GM21360 (cell line): Measurements from ENCODE around the gene IFT25.
"Not testable (repeated sequence)": the region's sequence is repeated elsewhere in the genome, so short reads cannot be mapped to it uniquely, and the experiment has no call there.

Experiments used
- ATAC-seq: cut with Tn5 transposase; IDR thresholded peaks from one replicate; pipeline ENCODE4 v1.9.1; 2021; ENCODE audit warnings: mild to moderate bottlenecking, moderate library complexity; ENCODE audit not compliant: unreplicated experiment

The IFT25 gene

GRCh38 chr1:53890522-53890941, 55.0 kb downstream of the IFT25 start:
- peak; percentile 18 for ATAC-seq

DNA sequence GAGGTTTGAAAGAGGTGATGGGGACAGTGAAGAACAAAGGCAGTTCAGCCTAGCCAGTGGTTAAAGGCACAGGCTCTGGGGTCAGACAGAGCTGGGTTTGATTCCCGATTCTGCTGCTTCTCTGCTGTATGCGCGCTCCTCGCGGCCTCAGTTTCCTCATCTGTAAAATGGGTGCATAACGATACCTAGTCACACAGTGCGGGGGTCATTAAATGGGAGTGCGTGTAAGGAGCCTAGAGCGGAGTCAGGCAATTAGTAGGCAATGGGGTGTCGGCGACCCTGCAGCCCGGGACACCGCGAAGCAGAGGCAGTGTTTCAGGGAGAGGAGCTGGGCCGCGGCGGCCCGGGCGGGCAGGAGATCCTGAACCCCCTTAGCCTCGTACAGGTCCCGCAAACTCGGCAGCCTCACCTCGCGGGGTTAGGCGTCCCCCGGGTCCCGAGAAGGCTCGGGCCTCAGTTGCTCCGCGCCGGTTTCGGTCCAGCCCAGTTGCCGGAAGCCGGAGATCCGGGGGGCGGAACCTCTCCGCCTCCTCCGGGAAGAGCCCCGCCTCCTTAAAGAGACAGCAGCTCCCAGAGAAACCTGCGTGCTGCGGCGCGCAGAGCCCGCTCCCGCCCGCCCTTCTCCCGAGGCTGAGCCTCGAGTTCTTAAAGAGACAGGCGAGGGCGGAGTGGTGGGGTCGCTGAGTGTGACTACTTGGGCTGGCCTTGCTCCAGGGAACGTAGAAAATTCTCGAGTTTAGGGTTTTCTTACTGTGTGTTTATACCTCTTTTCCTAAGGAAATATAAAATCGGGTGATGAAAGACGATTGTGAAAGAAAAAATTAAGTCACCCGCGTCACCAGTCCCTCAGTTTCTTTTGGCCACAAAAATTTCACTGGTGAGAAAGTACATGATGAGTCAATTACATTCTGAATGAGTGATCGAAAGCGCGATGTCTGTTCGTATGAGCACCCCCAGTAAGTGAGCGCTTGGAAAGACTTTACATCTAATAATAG, 55.9 kb downstream of the IFT25 start, which contains the start of gene YIPF1:
YIPF1 (minus strand) TSS at position 494 of the 995 bp plus-strand sequence. CDS start 860 bp downstream, outside the sequence.
- peak; percentile 80 for ATAC-seq

GRCh38 chr1:53888681-53889080, 56.8 kb downstream of the IFT25 start:
- ATAC-seq: no peak

- not testable (repeated sequence) for ATAC-seq
Observed at GRCh38 chr1:53883600-53883999, 61.9 kb downstream of the IFT25 start.

- not testable (repeated sequence) for ATAC-seq
Observed at GRCh38 chr1:53881853-53882252, 63.6 kb downstream of the IFT25 start.

GRCh38 chr1:53878492-53879105, 66.9 kb downstream of the IFT25 start:
- ATAC-seq: no peak

DNA sequence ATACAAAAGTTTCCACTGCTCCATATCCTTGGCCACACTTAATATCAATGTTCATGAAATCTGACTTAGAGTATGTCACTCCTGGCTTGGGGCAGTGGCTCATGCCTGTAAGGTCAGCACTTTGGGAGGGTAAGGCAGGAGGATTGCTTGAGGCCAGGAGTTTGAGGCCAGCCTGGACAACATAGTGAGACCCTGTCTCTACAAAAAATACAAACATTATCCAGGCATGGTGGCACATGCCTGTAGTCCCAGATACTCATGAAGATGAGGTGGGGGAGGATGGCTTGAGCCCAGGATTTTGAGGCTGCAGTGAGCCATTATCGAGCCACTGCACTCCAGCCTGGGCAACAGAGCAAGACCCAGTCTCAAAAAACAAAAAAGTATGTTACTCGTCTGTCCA, 70.3 kb downstream of the IFT25 start:
- not testable (repeated sequence) for ATAC-seq

GRCh38 chr1:53871773-53872484, 73.6 kb downstream of the IFT25 start:
- ATAC-seq: no peak
